K562 (cell line): ENCODE measurements around the gene ATP6V0C. TPM values are rescaled to one million over a fixed set of nuclear protein-coding genes. Genes with fewer than 3 reads are reported as not detected.

Experiments used
- CBFA2T2 ChIP-seq: fragments of 450-650 bp; conservative IDR thresholded peaks from 2 replicates; pipeline ENCODE4 v1.6.1; 2017; ENCODE audit warnings: mild to moderate bottlenecking
- CBFA2T3 ChIP-seq: fragments of 450-650 bp; IDR thresholded peaks from 2 replicates; pipeline ENCODE4 v1.6.1; 2017
- FOXJ2 ChIP-seq: fragments of 200-800 bp; sonication (Bioruptor generic); IDR thresholded peaks from 2 replicates; pipeline ENCODE4 v1.6.1; 2016; ENCODE audit warnings: missing genetic modification characterization, missing compliant biosample characterization
- MCM5 ChIP-seq: fragments of 450-650 bp; IDR thresholded peaks from 2 replicates; pipeline ENCODE4 v1.6.1; 2016; ENCODE audit warnings: low read depth
- POLR2G ChIP-seq: fragments of 200-400 bp; formaldehyde crosslinking; IDR thresholded peaks from 2 replicates; pipeline ENCODE4 v1.6.1; 2017; ENCODE audit warnings: low read depth, mild to moderate bottlenecking, antibody characterized with exemption, low read length, moderate library complexity
- POLR2H ChIP-seq: IDR thresholded peaks from 2 replicates; pipeline ENCODE4 v1.6.1; 2016; ENCODE audit warnings: missing genetic modification characterization, low read depth, mild to moderate bottlenecking, control low read depth, missing compliant biosample characterization, moderate library complexity
- PRMT5 ChIP-seq: sonication (generic); formaldehyde crosslinking; IDR thresholded peaks from 2 replicates; pipeline ENCODE4 v1.5.0; 2020; ENCODE audit warnings: missing genetic modification reagents
- polyA plus RNA-seq, 8 experiments: library from polyadenylated mRNA; depleted of rRNA in 4 of 8; stranded (reverse) in 5 of 8; unstranded in 3 of 8; fragments of >200 nt; fragmentation: Nextera tagmentation in 2 of 8; fragmentation: Illumina TruSeq in 1 of 8; extraction: Ambion mirVana in 2 of 8; extraction: Trizol in 1 of 8; gene quantifications; 2 replicates each; pipeline versions ENCODE4 v1.2.1 to v1.2.3, GENCODE V29; 2011 to 2014; ENCODE audit warnings: inconsistent platforms in 1 of 8, missing spikeins in 1 of 8
- total RNA-seq, 7 experiments: library from RNA; depleted of rRNA in 6 of 7; stranded (reverse); fragments of >200 nt in 6 of 7; fragmentation: Illumina TruSeq in 2 of 7; extraction: Trizol in 2 of 7; gene quantifications; 2 replicates each; pipeline versions ENCODE4 v1.2.1 to v1.2.3, GENCODE V29; 2011 to 2021; ENCODE audit warnings: low replicate concordance in 1 of 7
- TF ChIP-seq, protein P1 (sequence below), 3 experiments: IDR thresholded peaks in 2 of 3; conservative IDR thresholded peaks in 1 of 3; 2 replicates each; pipeline ENCODE4 v1.5.1; 2011 to 2012; ENCODE audit warnings: low read length in 3 of 3, mild to moderate bottlenecking in 3 of 3, control low read depth in 2 of 3, improper control_type of control experiment in 1 of 3, inconsistent platforms in 1 of 3, low read depth in 1 of 3, mixed read lengths in 1 of 3, moderate library complexity in 1 of 3; ENCODE audit not compliant: insufficient read depth in 2 of 3
- TF ChIP-seq, protein P2 (sequence below): sonication (generic); formaldehyde crosslinking; IDR thresholded peaks from 2 replicates; pipeline ENCODE4 v1.8.0; 2022; ENCODE audit warnings: missing genetic modification reagents, mild to moderate bottlenecking, moderate library complexity, borderline replicate concordance
- TF ChIP-seq, protein P3 (sequence below), 2 experiments: fragments of 450-650 bp; IDR thresholded peaks; 2 replicates each; pipeline ENCODE4 v1.6.1; 2016

The ATP6V0C gene
- total and polyA plus RNA-seq, 9 of the 15 experiments (the other 6 are each of a cell fraction or from before 2014, with no cell fraction given), result 2.9 to 228 (median 22.7) TPM

GRCh38 chr16:2500430-2500917 is 13.3 kb upstream of the ATP6V0C start (continued):
- TF ChIP-seq POLR2G (peak; percentile 31; the same call in 1 of the 2 replicates), CBFA2T2 (peak; percentile 27; the same call in 1 of the 2 replicates), MCM5 (no peak), POLR2H (no peak), CBFA2T3 (peak; percentile 53), FOXJ2 (no peak), PRMT5 (CRISPR knock-in tag) (no peak)
- TF ChIP-seq, protein P1, sequence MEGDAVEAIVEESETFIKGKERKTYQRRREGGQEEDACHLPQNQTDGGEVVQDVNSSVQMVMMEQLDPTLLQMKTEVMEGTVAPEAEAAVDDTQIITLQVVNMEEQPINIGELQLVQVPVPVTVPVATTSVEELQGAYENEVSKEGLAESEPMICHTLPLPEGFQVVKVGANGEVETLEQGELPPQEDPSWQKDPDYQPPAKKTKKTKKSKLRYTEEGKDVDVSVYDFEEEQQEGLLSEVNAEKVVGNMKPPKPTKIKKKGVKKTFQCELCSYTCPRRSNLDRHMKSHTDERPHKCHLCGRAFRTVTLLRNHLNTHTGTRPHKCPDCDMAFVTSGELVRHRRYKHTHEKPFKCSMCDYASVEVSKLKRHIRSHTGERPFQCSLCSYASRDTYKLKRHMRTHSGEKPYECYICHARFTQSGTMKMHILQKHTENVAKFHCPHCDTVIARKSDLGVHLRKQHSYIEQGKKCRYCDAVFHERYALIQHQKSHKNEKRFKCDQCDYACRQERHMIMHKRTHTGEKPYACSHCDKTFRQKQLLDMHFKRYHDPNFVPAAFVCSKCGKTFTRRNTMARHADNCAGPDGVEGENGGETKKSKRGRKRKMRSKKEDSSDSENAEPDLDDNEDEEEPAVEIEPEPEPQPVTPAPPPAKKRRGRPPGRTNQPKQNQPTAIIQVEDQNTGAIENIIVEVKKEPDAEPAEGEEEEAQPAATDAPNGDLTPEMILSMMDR (IDR thresholded peaks at IDR 0.05 in 2 of 3, conservative IDR thresholded peaks at IDR 0.05 in 1 of 3; ENCODE audit: insufficient read depth in 2 of 3, low read depth in 1 of 3, low read length in 3 of 3), result peak in 2 of 3 experiments; percentile 17 to 21; a peak in 2 of 6 replicates
- TF ChIP-seq, protein P2, sequence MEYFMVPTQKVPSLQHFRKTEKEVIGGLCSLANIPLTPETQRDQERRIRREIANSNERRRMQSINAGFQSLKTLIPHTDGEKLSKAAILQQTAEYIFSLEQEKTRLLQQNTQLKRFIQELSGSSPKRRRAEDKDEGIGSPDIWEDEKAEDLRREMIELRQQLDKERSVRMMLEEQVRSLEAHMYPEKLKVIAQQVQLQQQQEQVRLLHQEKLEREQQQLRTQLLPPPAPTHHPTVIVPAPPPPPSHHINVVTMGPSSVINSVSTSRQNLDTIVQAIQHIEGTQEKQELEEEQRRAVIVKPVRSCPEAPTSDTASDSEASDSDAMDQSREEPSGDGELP (CRISPR knock-in tag), result peak; percentile 54; the same call in 1 of the 2 replicates
- TF ChIP-seq, protein P3, sequence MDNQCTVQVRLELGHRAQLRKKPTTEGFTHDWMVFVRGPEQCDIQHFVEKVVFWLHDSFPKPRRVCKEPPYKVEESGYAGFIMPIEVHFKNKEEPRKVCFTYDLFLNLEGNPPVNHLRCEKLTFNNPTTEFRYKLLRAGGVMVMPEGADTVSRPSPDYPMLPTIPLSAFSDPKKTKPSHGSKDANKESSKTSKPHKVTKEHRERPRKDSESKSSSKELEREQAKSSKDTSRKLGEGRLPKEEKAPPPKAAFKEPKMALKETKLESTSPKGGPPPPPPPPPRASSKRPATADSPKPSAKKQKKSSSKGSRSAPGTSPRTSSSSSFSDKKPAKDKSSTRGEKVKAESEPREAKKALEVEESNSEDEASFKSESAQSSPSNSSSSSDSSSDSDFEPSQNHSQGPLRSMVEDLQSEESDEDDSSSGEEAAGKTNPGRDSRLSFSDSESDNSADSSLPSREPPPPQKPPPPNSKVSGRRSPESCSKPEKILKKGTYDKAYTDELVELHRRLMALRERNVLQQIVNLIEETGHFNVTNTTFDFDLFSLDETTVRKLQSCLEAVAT (IDR thresholded peaks at IDR 0.05), result 0 out of 4 replicates have a peak, but pooled peaks of 1 of the 2 experiments have one; percentile 27
